GM20000 (cell line): Measurements from ENCODE around the gene SLIT3.
A peak's percentile ranks its signal among the peaks of the same experiment; 100 is the strongest.

Source experiments
- DNase-seq: peaks from one replicate; pipeline ENCODE4 v3.0.0; 2012; ENCODE audit warnings: low spot score
- TF ChIP-seq, protein P1 (sequence below): IDR thresholded peaks from 2 replicates; pipeline ENCODE4 v1.5.1; 2012; ENCODE audit warnings: mild to moderate bottlenecking, control low read depth; ENCODE audit errors: extremely low read depth, missing control alignments

Gene SLIT3

DNA sequence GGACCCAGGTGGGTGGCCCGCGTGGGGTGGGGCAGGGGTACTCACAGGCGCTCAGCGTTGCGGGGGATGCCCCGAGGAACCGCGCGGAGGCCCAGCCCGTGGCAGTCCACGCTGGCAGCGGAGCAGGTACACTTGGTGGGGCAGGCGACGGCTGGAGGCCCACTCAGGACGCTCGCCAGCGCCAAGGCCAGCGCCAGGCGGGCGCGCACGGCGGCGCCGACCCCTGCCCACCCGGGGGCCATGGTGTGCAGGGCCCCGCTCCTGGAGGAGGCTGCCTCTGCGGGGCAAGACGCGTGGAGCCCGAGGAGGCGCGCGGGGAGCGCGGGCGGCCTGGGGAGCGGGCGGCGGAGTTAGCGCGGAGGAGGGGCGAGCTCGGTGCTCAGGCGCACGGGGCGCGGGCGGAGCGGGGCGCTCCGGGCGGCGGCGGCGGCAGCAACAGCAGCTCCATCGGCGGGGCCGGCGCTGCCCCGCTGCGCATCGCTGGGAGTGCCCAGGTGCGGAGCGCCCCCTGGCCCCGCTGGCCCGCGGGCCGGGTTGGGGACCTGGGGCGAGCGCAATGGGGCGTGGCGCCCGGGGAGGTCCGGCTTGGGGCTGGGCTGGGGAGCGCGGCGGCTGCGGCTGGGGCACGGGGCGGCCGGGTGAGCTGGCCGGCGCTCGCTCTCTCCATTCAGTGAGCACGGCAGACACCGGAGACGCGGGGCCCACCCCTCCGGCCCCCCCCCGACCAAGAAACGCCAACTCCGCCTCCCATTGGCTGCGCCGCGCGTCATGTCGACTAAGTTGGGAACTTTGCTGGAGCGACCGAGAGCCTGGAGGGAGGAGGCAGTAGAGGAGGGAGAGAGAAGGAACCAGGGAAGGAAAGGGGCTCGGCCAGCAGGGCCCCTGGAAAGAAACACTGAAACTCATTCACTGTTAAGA, at the start of gene SLIT3:
SLIT3 (minus strand) TSS at position 672 of the 918 bp plus-strand sequence; CDS start at position 242, 430 bp downstream.
- TF ChIP-seq, protein P1, sequence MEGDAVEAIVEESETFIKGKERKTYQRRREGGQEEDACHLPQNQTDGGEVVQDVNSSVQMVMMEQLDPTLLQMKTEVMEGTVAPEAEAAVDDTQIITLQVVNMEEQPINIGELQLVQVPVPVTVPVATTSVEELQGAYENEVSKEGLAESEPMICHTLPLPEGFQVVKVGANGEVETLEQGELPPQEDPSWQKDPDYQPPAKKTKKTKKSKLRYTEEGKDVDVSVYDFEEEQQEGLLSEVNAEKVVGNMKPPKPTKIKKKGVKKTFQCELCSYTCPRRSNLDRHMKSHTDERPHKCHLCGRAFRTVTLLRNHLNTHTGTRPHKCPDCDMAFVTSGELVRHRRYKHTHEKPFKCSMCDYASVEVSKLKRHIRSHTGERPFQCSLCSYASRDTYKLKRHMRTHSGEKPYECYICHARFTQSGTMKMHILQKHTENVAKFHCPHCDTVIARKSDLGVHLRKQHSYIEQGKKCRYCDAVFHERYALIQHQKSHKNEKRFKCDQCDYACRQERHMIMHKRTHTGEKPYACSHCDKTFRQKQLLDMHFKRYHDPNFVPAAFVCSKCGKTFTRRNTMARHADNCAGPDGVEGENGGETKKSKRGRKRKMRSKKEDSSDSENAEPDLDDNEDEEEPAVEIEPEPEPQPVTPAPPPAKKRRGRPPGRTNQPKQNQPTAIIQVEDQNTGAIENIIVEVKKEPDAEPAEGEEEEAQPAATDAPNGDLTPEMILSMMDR, result no peak
- peak; percentile 35 for DNase-seq

GRCh38 chr5:169350016-169350415, 49.1 kb upstream of the SLIT3 start:
- DNase-seq, result no peak
- TF ChIP-seq, protein P1, result no peak

DNA sequence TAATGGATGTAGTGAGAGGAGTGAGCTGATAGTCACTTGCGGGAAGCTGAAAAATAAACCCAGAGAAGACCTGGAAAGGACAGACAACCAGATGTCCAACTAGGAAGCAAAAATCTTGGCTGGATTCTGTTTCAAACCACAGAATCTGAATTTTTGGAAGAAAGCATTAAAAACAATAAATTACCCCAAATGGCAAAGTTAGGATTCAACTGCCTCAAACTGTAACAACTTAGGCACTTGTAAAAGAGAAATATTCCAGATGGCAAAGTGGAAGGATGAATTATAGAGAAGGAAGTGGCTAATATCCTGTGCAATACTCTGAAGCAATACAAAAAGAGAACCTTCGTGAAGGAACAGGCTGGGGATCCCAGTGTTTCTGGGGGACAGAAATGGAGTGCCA, 46.8 kb upstream of the SLIT3 start:
- TF ChIP-seq, protein P1, result no peak
- DNase-seq, result no peak

DNA sequence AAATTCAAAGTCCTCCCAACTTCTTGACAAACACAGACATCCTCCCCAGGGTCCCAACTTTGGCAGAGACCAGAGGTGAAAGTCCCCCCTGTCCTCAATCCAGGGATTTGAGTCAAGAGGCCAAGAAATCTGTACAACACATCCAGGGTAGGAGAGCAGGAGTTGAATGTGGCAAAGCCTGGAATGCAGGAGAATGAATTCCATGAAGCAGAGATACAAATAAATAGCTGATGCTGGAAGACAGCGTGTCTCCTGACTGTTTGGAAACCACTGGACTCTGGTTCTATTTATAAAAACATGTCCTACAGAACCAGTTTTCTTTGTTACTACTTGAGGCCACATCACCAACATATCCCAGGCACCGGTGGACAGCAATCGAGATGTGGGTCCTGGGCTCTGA, 43.7 kb upstream of the SLIT3 start:
- DNase-seq, result no peak
- TF ChIP-seq, protein P1, result no peak

DNA sequence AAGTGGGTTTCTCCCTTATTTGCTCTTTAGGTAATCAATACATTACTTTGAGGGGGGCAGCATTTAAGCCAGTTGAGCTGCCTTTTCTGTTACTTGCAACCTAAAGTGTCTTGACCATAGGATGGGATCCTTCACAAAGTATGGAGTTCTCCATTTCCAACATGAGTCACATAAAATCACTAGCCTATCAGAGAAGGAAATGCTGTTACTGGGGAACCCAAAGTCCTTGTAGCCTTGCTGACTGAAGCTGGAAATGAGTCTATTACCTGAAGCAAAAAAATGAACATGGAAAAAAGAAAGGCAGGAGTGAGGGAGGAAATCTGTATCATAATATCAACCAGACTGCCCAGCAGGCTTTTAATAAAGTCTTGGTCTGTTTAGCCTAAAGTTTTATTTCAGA, 42.8 kb upstream of the SLIT3 start:
- no peak for DNase-seq
- TF ChIP-seq, protein P1, result no peak

DNA sequence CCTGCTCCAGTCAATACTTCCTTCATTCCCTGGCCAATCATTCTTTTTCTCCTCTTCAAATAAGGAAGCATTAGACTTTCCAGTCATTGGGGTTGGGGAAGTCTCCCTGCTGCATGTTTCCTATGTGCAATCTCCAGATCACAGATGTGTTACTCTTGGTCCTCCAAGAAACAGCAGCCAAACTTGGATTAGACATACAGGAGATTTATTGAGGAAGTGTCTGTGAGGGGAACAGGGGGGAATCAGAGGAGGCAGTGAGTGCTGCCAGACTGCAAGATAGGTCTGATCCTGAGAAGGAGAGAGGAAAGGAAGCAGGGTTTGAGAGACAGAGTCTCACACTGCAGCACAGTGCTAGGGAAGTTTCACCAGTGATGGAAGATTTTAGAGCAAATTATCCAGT, 40.6 kb upstream of the SLIT3 start:
- no peak for DNase-seq
- TF ChIP-seq, protein P1, result no peak

GRCh38 chr5:169339869-169340268, 38.9 kb upstream of the SLIT3 start:
- TF ChIP-seq, protein P1, result no peak
- no peak for DNase-seq
